Measurements from ENCODE around the gene QSOX2.

Gene QSOX2

DNA sequence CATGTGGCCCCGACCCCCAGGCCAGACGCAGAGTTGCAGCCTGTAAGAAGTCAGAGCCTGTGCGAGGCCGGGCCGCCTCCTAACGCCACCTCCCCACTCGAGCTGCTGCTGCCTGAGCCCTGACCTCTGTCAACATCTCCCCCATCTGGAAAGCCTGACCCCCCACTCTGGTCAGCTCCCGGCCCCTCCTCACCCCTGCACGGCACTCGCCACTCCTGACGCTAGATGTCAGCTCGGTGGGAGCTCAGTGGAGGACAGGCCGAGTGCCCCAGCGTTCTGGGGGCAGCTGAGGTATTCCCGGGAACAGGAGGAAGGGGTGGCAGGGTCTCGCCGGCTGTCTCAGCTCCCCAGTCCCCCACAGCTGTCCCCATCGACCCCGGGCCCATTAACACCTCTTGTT is 60.5 kb downstream of the QSOX2 start:
- DNase-seq = no peak

DNA sequence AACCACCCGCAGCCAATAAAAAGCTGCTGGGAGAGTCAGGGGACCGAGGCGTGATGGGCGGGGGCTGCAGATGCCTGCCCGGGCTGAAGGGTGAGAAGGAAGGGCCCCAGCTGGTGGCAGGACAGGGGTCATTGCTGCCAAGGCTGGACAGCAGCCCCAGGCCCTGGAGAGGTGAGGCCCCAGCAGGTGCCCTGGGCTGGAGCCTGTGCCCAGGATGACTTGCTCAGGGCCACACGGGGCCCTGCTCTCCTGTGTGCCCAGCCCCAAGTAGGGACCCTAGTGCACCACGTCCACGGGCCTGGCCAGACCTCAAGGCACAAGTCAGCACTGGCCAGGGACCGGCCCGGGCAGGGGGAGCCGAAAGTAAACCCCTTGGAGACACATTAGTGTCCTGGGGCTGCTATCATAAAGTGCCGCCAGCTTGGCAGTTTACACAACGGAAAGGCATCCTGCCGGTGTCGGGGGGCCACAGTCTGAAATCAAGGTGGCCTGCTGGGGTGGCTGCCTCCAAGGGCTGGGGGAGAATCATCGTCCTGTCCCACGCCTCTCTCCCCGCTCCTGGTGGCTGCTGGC is 62.7 kb downstream of the QSOX2 start:
- DNase-seq = no peak

DNA sequence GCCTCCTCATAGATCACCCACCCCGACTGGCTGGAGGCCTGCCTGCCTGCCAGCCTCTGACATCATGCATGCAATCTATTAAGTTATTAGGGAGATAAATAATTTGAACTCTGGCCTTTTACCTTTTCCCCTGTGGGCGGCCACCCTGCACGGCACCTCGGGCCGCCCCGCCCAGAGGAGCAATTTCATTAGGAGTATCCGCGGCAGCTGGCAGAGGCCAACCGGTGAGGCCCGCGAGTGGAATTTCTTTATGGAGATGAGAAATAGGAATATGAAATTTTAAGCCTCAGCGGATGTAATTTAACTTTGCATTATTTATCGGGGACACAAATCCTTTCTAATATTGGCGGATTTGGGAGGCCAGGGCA is 63.2 kb downstream of the QSOX2 start:
- DNase-seq = no peak

DNA sequence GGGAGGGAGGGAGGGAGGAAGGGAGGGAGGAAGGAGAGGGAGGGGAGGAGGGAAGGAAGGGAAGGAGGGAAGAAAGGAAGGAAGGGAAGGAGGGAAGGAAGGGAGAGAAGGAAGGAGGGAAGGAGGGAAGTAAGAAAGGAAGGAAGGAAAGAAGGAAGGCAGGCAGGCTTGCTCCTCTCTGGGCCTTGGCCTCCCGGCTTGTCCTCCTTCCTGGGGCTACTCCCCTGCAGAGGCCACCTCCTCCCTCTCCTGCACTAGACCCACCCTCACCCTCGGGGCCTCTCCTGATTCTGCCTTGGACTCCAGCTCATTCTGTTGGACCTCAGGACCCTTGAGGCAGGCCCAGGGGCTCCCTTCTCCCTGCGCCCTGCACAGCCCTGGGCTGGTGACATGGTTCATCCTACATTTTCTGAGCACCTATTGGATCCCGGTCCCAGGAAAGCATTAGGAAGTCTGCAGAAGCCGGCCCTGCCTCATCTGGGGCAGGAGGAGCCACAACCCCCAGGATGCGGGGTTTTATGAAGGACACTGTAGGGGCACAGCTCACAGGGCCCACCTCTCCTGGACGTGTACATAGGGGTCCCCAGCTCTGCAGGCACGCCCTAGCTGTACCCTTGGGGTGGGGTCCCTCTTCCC is 63.7 kb downstream of the QSOX2 start:
- no peak for DNase-seq

DNA sequence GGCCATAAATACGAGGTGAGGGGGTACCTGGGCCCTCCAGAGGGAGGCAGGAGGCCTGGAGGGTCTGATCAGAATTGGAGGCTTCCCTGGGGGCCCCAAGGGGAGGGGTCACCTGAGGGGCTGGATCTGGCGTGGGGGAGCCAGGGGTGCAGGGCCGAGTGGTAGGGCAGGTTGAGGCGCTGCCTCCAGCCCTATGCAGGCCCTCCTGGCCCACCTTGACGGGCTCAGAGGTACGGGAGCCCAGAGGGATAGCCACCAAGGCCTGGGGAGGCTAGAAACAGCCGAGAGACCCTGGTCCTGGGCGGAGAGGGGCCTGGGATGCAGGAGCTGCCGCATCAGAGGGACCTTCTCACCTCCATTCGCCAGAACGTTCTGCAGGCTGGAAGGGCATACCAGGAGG is 65.0 kb downstream of the QSOX2 start:
- DNase-seq = no peak

DNA sequence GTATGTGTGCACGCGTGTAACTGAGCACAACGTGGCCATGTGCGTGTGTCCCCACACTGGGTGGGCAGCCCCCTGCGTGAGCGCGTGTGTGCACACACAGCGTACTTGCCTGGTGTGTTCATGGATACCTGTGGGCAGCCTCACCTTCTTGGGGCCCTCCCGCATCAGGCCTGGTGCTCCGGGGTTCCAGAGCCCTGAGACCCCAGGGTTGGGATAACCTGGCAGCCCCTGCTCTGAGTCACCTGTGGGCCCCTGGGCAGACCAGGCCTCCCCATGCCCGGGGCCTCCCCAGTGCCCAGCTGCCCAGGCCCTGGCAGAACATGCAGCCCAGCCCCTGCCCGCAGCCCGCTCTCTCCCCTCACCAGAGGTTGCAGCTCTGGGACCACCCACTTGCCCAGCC is 65.9 kb downstream of the QSOX2 start:
- no peak for DNase-seq

DNA sequence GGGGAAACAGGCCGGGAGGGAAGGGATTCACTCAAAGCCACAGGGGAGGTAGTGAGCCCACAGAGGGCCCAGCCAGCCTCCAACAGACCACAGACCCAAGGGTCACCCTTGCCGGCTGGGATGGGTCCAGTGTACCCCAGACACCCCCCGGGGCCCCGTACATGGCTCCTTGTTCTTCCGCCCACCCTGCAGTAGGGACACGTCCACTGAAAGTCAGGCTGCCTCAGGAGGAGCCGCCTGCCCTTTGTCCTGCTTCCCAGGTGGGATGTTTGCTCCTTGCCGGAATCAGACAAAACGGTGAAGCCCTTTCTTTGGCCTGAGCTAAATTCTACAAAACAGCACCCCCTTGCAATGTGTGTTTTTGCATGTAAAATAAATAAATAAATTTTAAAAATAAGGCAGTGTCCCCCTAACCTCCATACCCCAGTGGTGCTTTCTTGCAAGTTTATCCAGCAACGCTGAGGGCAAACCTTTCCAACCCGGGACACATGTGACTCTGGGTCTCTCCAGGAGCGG is 66.5 kb downstream of the QSOX2 start:
- DNase-seq = no peak

DNA sequence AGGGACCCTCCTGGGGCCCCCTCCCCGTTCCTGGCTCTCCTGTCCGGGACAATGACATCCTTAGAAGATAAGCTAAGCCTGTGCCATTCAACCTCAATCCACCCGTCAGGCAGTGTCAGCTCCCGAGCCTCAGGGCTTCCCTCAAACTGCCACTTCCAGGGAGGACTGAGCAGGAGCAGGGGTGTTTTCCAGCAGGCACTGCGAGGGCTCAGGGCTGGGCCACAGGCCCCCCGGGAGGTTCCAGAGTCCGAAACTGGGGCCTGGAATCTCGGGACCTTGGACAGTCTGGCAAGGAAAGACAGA is 66.9 kb downstream of the QSOX2 start:
- DNase-seq = no peak

DNA sequence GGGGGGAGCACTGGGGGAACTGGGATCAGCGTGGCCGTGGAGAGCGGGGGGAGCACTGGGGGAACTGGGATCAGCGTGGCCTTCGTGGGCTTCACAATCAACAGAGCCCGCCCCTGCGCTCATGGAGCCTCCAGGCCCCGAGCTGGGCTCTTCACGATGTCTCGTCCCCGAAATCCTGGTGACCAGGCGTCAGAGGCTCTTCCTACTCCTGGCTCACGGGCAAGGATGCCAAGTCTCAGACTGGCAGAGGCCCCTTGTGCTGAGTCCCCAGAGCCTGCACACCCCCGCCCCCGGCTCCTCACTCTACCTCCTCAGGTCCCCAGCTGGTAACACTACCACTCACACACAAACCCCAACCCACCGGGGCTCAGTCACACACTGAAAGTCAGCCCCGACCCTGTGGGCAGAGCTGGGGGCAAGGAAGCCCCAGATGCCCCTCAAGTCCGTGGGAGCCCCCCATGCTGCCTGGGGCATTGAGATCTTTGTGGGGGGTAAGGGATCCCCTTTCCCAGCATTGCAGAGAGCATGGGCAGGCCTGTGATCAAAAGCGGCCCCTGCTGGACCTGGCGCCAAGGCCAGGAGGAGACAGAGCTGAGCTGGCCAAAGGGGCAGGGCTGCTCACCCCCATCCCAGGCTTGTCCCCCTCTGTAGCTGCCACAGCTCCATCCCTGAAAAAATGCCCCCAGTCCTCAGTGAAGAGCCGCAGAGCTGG is 67.4 kb downstream of the QSOX2 start:
- no peak for DNase-seq

DNA sequence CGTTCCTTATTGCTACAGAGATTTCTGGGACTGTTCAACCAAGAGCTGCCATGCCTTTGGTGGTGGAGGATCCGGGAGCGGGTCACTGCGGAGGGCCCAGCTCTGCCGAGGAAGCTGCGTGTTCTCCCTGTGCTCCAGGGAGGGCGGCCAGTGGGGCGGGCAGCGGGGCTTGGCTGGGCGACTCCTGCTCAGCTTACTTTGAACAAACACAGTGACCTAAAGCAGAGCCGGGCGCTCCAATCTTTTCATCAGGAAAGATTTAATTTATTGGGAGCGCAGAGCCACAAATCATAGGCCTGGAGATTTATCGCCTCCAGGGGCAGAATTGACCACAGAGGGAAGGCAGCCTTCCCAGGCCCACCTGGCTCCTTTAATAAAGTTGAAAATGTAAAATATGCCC is 68.4 kb downstream of the QSOX2 start:
- DNase-seq = no peak

DNA sequence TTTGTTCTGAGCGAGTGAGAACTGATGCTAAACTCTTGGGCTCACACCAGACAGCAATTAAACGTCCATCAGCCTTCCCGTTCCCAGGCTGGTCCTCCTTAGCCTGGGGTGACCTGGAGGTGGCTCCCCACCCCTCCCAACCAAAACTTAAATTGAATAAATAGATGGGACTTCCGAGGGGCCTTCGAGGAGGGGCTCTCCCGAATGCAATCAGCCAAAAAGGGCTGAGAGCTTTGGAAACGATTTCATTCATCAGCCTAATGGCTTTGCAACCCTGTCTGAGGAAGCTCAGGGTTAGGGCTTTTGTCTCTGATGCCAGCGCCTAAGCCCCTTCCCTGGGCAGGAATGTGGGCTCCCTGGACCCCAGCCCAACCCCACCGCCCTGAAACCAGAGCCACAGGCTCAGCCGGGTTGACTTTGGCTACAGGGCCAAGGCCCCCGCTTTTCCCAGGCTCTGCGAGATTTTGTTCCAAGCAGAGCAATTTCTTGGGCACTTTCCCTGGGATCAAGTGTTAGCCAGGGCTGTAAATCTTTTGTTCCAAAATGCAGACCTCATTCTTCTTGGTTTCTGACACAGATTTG is 69.9 kb downstream of the QSOX2 start:
- no peak for DNase-seq

DNA sequence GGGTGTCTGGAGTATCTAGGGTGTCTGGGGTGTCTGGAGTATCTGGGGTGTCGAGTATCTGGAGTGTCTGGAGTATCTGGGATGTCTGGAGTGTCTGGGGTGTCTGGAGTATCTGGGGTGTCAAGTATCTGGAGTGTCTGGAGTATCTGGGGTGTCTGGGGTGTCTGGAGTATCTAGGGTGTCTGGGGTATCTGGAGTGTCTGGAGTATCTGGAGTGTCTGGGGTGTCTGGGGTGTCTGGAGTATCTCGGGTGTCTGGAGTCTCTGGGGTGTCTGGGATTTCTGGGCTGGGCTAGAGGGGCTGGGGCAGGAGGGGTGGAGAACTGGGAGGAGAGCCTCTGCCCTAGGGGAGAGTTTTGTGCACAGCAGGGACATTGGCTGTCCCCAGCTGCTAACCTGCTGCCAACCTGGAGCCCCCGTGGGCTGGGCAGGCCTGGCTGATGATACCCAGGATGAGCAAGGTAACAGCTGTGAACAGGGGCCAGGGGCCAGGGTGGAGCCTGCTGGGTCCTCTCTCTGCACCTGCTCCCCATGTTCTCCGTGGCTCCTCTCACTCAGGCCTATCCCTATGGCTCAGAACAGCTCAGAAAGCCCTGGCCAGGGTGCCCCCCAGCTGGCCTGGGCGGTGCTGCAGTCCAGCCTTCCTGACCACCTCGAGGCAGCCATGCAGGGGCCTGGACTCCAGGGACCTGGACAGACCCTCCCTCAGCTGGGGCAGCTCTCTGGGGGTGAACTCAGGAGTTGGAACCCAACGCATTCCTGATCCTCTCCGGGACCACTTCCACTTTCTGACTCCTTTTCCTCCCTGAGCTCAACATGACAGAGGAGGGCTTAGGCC is 70.6 kb downstream of the QSOX2 start:
- DNase-seq = no peak

DNA sequence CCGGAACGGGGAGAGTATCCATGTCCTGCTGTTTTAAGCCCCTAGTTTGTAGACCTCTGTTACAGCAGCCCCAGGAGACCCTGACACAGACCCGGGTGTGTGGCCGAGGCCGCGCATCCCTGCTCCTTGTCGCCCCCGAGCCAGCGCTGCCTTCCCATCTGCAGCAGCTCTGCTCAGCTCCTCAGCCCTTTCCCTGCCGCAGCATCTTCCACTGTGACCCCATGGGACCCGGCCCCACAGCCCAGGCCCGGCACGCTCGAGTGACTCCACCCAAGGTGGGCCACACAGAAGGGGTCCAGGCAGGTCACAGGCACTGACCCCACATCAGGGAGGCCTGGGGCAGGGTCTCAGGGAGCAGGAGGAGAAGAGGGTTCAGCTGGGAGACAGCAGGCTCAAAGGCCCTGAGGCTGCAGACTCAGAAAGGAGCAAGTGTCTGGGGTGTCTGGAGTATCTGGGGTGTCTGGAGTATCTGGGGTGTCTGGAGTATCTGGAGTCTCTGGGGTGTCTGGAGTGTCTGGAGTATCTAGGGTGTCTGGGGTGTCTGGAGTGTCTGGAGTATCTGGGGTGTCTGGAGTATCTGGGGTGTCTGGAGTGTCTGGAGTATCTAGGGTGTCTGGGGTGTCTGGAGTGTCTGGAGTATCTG is 71.8 kb downstream of the QSOX2 start:
- DNase-seq = no peak

DNA sequence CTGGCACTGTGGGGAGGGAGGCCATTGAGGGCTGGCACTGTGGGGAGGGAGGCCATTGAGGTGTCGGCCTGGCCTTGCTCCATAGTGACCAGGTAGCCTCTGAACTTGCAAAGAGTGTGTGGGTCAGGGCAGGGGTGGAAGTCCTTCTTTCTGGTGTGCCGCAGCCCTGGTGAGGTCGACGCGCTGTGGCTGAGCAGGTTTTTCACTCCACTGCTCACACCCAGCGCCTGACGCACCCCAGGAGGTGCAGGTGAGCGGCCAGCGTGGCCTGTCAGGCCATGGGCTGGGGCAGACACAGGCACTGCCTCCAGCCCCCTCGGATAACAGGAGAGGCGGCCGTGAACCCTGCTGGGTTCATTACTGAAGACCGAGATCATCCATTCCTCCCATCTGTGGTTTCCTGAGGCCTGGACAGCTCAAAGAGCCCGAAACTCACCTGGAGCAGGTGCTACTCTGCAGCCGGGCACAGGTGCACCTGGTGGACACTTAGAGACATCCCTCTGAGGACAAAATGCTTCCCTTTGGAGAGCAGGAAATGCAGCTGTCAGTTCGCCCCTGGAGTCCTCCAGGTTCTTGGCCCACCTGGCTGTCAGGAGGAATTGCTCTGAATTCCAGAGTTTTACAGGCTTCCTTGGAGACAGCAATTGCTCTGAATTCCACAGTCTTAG is 73.1 kb downstream of the QSOX2 start:
- DNase-seq = no peak

DNA sequence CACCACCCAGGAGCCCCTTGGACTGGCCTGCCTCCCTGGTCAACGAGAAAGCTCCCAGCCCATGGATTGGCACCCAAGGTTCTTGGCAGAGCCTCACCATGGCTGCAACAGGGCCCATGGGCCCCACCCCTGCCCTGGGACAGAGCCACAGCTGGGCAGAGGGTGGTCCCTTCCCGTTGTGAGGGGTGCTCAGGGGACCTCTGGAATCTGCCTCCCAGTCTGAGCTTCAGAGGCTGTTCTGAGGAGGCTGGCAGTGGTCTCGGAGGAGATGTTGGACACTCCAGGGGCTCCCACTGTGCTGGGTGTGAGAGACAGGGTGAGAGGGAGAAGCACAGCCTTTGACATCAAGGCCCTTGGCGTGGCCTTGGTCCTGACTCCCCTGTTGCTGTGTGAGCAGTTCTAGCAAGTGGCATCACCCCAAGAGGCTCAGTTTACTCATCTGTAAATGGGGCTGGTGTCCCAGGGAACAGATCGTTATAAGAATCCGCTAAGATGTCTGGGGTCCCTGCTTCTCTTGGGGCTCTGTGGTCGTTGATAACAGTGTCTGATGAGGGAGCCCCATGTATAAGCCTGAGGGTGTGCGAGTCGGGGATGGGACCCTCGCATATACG is 73.7 kb downstream of the QSOX2 start:
- DNase-seq = no peak

DNA sequence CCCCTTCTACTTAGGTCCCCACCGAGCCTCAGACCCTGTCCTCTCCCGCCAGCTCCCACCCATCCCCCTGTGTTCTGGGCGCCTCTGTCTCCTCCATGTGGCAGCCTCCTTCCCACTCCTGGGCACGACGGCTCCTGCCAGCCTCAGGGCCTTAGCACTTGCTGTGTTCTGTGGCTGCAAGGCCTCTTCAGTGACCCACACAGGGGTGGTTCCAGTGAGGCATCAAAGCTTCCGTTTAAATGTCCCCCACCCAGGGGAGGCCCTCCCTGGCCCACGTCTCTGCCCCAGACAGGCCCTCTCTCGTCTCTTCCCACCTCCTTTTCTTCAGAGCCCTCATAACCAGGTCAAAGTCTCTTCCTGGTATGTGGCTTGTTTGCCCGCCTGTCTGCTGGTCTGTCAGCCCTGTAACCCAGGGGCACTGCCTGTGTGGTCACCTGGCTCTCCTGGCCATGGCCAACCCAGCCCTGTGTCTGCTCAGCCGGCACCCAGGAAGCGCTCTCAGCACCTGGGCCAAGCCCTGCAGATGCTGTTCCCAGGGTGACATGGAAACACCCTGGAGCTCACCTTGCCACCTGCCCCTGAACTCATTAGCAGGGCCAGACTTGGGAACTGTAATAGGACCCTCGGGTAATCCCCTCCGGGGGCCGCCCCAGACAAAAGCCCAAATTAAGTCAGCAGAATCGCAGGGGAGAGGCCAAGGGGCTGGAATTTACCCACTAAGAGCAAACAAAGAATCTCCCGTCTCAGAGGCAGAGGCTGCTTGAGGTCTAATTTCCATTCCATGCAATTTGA is 74.4 kb downstream of the QSOX2 start:
- no peak for DNase-seq

DNA sequence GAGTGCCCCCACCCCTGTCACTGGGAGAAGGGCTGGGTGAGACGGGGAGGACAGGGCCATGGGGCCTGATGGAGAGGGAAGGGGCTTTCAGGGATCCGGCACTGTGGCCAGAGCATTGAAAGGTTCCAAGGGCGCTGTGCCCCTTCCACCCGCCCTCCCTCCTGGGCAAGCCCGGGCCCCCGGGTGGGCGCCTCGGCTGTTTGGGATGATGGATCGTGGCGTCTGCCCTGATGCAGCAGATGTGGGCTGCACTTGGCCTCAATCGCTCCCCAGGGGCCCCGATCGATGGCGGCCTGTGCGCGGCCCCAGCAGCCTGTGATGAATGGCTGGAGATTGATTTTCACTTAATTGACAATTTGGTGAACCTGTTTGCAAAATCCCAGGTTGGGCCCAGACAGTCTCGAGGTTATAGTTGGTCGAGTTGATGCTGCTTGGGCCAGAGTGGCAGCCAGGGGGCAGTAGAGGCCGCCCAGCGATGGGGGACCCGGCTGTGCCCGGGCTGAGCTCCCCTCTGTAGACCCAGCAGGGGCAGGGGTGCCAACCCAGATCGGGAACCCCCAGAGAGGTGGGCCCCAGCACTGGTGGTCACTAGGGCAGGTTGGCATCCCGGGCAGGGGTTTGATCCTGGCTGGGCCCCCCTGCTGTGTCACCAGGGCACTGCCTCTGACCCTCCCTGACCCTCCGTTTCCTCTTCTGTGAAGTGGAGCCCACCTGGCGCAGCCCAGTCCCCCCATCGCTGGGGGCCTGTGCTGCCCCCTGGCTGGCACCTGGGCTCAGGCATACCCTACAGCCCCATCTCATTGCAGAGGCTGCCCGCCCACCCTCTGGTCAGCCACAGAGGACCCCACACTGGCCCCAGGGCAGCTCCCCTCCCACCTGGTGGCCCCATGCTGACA is 75.4 kb downstream of the QSOX2 start:
- peak; percentile 45 for DNase-seq

DNA sequence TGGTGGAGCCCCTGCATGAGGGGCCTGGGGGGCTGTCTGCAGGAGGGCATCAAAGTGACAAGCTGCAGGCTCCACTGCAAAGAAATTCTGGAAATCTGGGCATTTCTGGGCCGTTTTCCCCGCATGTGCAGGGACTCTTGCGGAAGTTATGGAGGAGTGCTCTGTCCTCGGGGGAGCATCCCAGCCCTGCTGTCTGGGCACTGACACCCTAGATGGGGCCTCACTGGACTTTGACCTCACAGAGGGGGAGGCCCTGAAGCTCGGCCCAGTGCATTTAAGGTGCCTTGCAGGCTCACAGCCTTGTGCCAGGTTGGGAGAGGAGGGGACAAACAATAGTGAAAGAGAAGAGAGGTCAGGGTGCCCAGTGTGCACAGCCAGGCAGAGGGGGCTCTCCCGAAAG is 76.1 kb downstream of the QSOX2 start:
- DNase-seq = no peak

DNA sequence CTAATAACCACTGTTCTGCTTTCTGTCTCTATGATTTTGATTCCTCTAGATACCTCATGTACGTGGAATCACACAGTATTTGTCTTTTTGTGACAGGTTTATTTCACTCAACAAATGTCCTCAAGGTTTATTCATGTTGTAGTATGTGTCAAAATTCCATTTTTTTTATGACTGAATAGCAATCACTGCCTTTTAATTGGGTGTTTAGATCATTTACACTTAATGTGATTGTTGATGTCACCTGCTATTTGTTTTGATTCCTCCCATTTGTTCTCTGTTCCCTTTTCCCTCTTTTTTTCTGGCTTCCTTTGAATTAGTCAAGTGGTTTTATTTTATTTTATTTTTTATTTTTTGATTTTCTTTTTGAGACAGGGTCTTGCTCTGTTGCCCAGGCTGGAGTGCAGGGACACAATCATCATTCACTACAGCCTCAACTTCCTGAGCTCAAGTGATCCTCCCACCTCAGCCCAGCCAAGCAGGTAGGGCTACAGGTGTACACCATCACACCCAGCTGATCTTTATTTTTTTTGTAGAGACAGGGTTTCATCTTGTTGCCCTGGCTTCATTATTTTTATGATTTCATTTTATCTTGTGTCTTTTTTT is 82.3 kb downstream of the QSOX2 start:
- DNase-seq = no peak

Data from CD4-positive, alpha-beta T cell treated with Interleukin-12 subunit alpha and Interleukin-12 subunit beta, for 1 hour (primary cell).